K562 (cell line): Measurements from ENCODE around the gene AFAP1. TPM values are rescaled to one million over a fixed set of nuclear protein-coding genes. Genes with fewer than 3 reads are reported as not detected.

ENCODE experiments used
- CBX2 ChIP-seq: fragments of 200-600 bp; sonication (generic); IDR thresholded peaks from one replicate; pipeline ENCODE4 v1.6.1; 2012; ENCODE audit warnings: mild to moderate bottlenecking, low read length, inconsistent platforms; ENCODE audit not compliant: insufficient read depth, poor library complexity, severe bottlenecking
- CHAMP1 ChIP-seq: fragments of 450-650 bp; IDR thresholded peaks from 2 replicates; pipeline ENCODE4 v1.6.1; 2016; ENCODE audit warnings: mild to moderate bottlenecking
- EP400 ChIP-seq: fragments of 450-650 bp; IDR thresholded peaks from 2 replicates; pipeline ENCODE4 v1.6.1; 2017; ENCODE audit warnings: antibody characterized with exemption, mild to moderate bottlenecking, moderate library complexity
- HLTF ChIP-seq: fragments of 450-650 bp; IDR thresholded peaks from 2 replicates; pipeline ENCODE4 v1.6.1; 2016
- JUNB ChIP-seq: fragments of 450-650 bp; formaldehyde crosslinking; conservative IDR thresholded peaks from 2 replicates; pipeline ENCODE4 v1.4.0; 2020; ENCODE audit warnings: mild to moderate bottlenecking
- KAT7 ChIP-seq: sonication (generic); formaldehyde crosslinking; IDR thresholded peaks from 2 replicates; pipeline ENCODE4 v1.8.0; 2022; ENCODE audit warnings: missing genetic modification reagents, mild to moderate bottlenecking, borderline replicate concordance
- MEF2D ChIP-seq: conservative IDR thresholded peaks from 2 replicates; pipeline ENCODE4 v1.6.1; 2016; ENCODE audit warnings: low read depth, missing genetic modification characterization, missing compliant biosample characterization
- PHF8 ChIP-seq: fragments of 200-600 bp; sonication (generic); IDR thresholded peaks from 2 replicates; pipeline ENCODE4 v1.6.1; 2012; ENCODE audit warnings: mixed run types, mild to moderate bottlenecking, inconsistent platforms, low read length, moderate library complexity, borderline replicate concordance
- PML ChIP-seq: IDR thresholded peaks from 2 replicates; pipeline ENCODE4 v1.6.1; 2012; ENCODE audit warnings: low read length, inconsistent platforms
- RCOR1 ChIP-seq, 2 experiments: IDR thresholded peaks; 2 replicates each; pipeline ENCODE4 v1.6.1; 2012; ENCODE audit warnings: low read depth in 2 of 2, low read length in 2 of 2, borderline replicate concordance in 1 of 2, improper control_type of control experiment in 1 of 2
- TAF15 ChIP-seq: fragments of 200-400 bp; formaldehyde crosslinking; IDR thresholded peaks from 2 replicates; pipeline ENCODE4 v1.6.1; 2017; ENCODE audit warnings: mild to moderate bottlenecking, low read depth, low read length, moderate library complexity
- TCF3 ChIP-seq: sonication (generic); formaldehyde crosslinking; IDR thresholded peaks from 2 replicates; pipeline ENCODE4 v1.4.0; 2020; ENCODE audit warnings: mild to moderate bottlenecking, missing genetic modification reagents
- ZNF316 ChIP-seq: fragments of 450-650 bp; IDR thresholded peaks from 2 replicates; pipeline ENCODE4 v1.6.1; 2016
- ZNF589 ChIP-seq: fragments of 200-800 bp; sonication (Bioruptor generic); IDR thresholded peaks from 2 replicates; pipeline ENCODE4 v1.6.1; 2016; ENCODE audit warnings: low read depth, missing genetic modification characterization, missing compliant biosample characterization
- ZNF79 ChIP-seq: fragments of 250-450 bp; sonication (Bioruptor Pico); IDR thresholded peaks from 2 replicates; pipeline ENCODE4 v1.4.0; 2020; ENCODE audit warnings: low read depth, mild to moderate bottlenecking, moderate library complexity
- polyA plus RNA-seq, 8 experiments: library from polyadenylated mRNA; depleted of rRNA in 4 of 8; stranded (reverse) in 5 of 8; unstranded in 3 of 8; fragments of >200 nt; fragmentation: Nextera tagmentation in 2 of 8; fragmentation: Illumina TruSeq in 1 of 8; extraction: Ambion mirVana in 2 of 8; extraction: Trizol in 1 of 8; gene quantifications; 2 replicates each; pipeline versions ENCODE4 v1.2.1 to v1.2.3, GENCODE V29; 2011 to 2014; ENCODE audit warnings: inconsistent platforms in 1 of 8, missing spikeins in 1 of 8
- total RNA-seq, 7 experiments: library from RNA; depleted of rRNA in 6 of 7; stranded (reverse); fragments of >200 nt in 6 of 7; fragmentation: Illumina TruSeq in 2 of 7; extraction: Trizol in 2 of 7; gene quantifications; 2 replicates each; pipeline versions ENCODE4 v1.2.1 to v1.2.3, GENCODE V29; 2011 to 2021; ENCODE audit warnings: low replicate concordance in 1 of 7
- TF ChIP-seq, protein P1 (sequence below): IDR thresholded peaks from 2 replicates; pipeline ENCODE4 v1.6.1; 2012; ENCODE audit warnings: low read depth, low read length, improper control_type of control experiment, borderline replicate concordance
- TF ChIP-seq, protein P2 (sequence below): sonication (generic); formaldehyde crosslinking; IDR thresholded peaks from 2 replicates; pipeline ENCODE4 v1.8.0; 2022; ENCODE audit warnings: mild to moderate bottlenecking, missing genetic modification reagents
- TF ChIP-seq, protein P3 (sequence below): sonication (generic); formaldehyde crosslinking; IDR thresholded peaks from 2 replicates; pipeline ENCODE4 v1.8.0; 2022; ENCODE audit warnings: mild to moderate bottlenecking, missing genetic modification reagents, borderline replicate concordance
- TF ChIP-seq, protein P4 (sequence below): sonication (generic); formaldehyde crosslinking; IDR thresholded peaks from 2 replicates; pipeline ENCODE4 v1.5.0; 2020; ENCODE audit warnings: missing genetic modification reagents

The AFAP1 gene
- total and polyA plus RNA-seq, 9 of the 15 experiments (the other 6 are each of a cell fraction or from before 2014, with no cell fraction given), result 0.07 to 0.42 (median 0.12) TPM; not detected in 1

DNA sequence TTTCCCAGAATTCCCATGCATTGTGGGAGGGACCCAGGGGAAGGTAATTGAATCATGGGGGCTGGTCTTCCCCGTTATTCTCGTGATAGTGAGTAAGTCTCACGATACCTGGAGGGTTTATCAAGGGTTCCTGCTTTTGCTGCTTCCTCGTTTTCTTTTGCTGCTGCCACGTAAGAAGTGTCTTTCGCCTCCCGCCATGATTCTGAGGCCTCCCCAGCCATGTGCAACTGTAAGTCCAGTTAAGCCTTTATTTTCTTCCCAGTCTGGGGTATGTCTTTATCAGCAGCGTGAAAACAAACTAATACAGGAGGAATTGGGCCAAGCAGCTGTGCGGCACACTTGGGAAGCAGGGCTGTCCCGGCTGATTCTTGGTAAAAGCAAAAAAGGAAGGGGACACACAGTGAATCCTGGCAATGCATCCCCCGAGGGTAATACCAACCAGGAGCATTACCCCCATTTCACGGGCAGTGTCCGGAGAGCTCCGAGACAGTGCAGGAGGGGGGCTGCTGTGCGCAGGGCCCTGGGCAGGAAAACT, 185.7 kb downstream of the AFAP1 start (continued):
- TF ChIP-seq, protein P1, sequence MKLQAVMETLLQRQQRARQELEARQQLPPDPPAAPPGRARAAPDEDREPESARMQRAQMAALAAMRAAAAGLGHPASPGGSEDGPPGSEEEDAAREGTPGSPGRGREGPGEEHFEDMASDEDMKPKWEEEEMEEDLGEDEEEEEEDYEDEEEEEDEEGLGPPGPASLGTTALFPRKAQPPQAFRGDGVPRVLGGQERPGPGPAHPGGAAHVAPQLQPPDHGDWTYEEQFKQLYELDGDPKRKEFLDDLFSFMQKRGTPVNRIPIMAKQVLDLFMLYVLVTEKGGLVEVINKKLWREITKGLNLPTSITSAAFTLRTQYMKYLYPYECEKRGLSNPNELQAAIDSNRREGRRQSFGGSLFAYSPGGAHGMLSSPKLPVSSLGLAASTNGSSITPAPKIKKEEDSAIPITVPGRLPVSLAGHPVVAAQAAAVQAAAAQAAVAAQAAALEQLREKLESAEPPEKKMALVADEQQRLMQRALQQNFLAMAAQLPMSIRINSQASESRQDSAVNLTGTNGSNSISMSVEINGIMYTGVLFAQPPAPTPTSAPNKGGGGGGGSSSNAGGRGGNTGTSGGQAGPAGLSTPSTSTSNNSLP, result no peak
- TF ChIP-seq TAF15 (no peak), HLTF (no peak), KAT7 (CRISPR knock-in tag) (0 out of 2 replicates have a peak, but pooled peaks have one; percentile 22), RCOR1 (IDR thresholded peaks at IDR 0.05; ENCODE audit: borderline replicate concordance in 1 of 2, low read depth in 2 of 2, low read length in 2 of 2) (no peak), CHAMP1 (no peak), CBX2 (no peak), MEF2D (tag) (no peak), PHF8 (peak; percentile 50; the same call in 1 of the 2 replicates), ZNF316 (no peak), ZNF589 (CRISPR knock-in tag) (no peak), EP400 (peak; percentile 93), ZNF79 (CRISPR knock-in tag) (no peak), PML (peak; percentile 28; the same call in 1 of the 2 replicates), TCF3 (CRISPR knock-in tag) (no peak), JUNB (CRISPR knock-in tag) (no peak)
- TF ChIP-seq, protein P2, sequence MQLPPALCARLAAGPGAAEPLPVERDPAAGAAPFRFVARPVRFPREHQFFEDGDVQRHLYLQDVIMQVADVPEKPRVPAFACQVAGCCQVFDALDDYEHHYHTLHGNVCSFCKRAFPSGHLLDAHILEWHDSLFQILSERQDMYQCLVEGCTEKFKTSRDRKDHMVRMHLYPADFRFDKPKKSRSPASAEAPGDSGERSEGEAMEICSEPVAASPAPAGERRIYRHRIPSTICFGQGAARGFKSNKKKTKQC, result peak; percentile 70
- TF ChIP-seq, protein P3, sequence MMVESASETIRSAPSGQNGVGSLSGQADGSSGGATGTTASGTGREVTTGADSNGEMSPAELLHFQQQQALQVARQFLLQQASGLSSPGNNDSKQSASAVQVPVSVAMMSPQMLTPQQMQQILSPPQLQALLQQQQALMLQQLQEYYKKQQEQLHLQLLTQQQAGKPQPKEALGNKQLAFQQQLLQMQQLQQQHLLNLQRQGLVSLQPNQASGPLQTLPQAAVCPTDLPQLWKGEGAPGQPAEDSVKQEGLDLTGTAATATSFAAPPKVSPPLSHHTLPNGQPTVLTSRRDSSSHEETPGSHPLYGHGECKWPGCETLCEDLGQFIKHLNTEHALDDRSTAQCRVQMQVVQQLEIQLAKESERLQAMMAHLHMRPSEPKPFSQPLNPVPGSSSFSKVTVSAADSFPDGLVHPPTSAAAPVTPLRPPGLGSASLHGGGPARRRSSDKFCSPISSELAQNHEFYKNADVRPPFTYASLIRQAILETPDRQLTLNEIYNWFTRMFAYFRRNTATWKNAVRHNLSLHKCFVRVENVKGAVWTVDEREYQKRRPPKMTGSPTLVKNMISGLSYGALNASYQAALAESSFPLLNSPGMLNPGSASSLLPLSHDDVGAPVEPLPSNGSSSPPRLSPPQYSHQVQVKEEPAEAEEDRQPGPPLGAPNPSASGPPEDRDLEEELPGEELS (CRISPR knock-in tag), result no peak
- TF ChIP-seq, protein P4, sequence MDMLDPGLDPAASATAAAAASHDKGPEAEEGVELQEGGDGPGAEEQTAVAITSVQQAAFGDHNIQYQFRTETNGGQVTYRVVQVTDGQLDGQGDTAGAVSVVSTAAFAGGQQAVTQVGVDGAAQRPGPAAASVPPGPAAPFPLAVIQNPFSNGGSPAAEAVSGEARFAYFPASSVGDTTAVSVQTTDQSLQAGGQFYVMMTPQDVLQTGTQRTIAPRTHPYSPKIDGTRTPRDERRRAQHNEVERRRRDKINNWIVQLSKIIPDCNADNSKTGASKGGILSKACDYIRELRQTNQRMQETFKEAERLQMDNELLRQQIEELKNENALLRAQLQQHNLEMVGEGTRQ (CRISPR knock-in tag), result no peak
